Epithelial cell of proximal tubule (primary cell): ENCODE results near the gene LASP1. TPM values are rescaled to one million over a fixed set of nuclear protein-coding genes. Genes with fewer than 3 reads are reported as not detected.

Source experiments
- DNase-seq: peaks from one replicate; pipeline ENCODE4 v3.0.0-alpha.2; 2011; ENCODE audit warnings: low read depth
- H3K4me3 ChIP-seq: 2 replicates; pipeline ENCODE4 v1.5.1; 2011; ENCODE audit warnings: low read depth, mild to moderate bottlenecking, low read length
- CTCF ChIP-seq: conservative IDR thresholded peaks from 2 replicates; pipeline ENCODE4 v1.5.1; 2012; ENCODE audit warnings: low read depth, mild to moderate bottlenecking, low read length
- total RNA-seq: library from RNA; depleted of rRNA; stranded (reverse); fragments of >200 nt; gene quantifications from 2 replicates; pipeline ENCODE4 v1.2.3, GENCODE V29; 2015

The LASP1 gene
- total RNA-seq, 1 donor from 2014 or later: 261 TPM

- DNase-seq: no peak
- no peak for TF ChIP-seq CTCF
- no peak overlapping the region for H3K4me3 ChIP-seq
Measured at GRCh38 chr17:38897671-38898290, 27.9 kb downstream of the LASP1 start.

- no peak for TF ChIP-seq CTCF
- no peak for DNase-seq
Measured at GRCh38 chr17:38898291-38898679, 28.4 kb downstream of the LASP1 start.

GRCh38 chr17:38898812-38899348, 29.0 kb downstream of the LASP1 start:
- H3K4me3 ChIP-seq: no peak overlapping the region
- no peak for DNase-seq
- TF ChIP-seq CTCF: no peak

More at GRCh38 chr17:38898291-38898679, 28.4 kb downstream of the LASP1 start:
- no peak overlapping the region for H3K4me3 ChIP-seq

- H3K4me3 ChIP-seq: no peak overlapping the region
- TF ChIP-seq CTCF: no peak
- no peak for DNase-seq
Measured at GRCh38 chr17:38899421-38899820, 29.6 kb downstream of the LASP1 start.

- no peak overlapping the region for H3K4me3 ChIP-seq
- TF ChIP-seq CTCF: no peak
- peak; percentile 90 for DNase-seq
Measured at GRCh38 chr17:38900978-38901656, 31.3 kb downstream of the LASP1 start.

DNA sequence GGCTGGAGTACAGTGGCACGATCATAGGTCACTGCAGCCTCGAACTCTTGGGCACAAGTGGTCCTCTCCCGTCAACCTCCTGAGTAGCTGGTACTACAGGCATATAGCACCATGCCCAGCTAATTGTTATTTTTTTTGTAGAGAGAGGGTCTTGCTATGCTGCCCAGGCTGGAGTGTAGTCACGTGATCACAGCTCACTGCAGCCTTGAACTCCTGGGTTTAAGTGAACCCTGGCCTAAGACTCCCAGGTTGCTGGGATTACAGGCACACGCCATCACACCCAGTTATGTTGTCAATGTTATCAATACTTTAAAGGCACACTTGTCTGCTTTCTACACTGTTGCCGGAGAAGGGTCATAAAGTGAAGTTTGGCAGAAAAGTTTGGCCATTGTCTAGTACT, 33.5 kb downstream of the LASP1 start:
- no peak overlapping the region for H3K4me3 ChIP-seq
- no peak for TF ChIP-seq CTCF
- DNase-seq: no peak
